Measurements from ENCODE around the gene SNTG2. TPM values are rescaled to one million over a fixed set of nuclear protein-coding genes. Genes with fewer than 3 reads are reported as not detected.

SNTG2 gene
- total and polyA plus RNA-seq, 10 of the 15 experiments (the other 5 are each of a cell fraction or from before 2014, with no cell fraction given): not detected

- H4K20me1 ChIP-seq (ENCODE audit: control insufficient read depth, insufficient read depth): no peaks in the 10 kb centered on the region
- FAIRE-seq (no peak), DNase-seq (ENCODE audit: low read depth, low spot score) (no peak), ATAC-seq (no peak)
- no peak overlapping the region for H3K9ac ChIP-seq (ENCODE audit: control insufficient read depth, insufficient read depth, low read length)
- WGBS (ENCODE audit: insufficient coverage, insufficient replicate concordance, low lambda C conversion rate, missing lambda C conversion rate): 18% methylated on average over 5 of the region's 5 CpGs
- in situ Hi-C loops (cut with MboI) (no loop called here), intact Hi-C loops (cut with micrococcal nuclease; ENCODE audit: unreplicated experiment) (no loop called here)
- ChIA-PET RAD21 (ENCODE audit: unreplicated experiment) (no interaction called here), SMC1A (ENCODE audit: uncharacterized antibody, unreplicated experiment) (no interaction called here), POLR2A (no interaction called here), CTCF (no interaction called here)
- H3K36me3 ChIP-seq (ENCODE audit: control insufficient read depth in 2 of 2, insufficient read depth in 2 of 2, low read length in 1 of 2): no peaks in the 10 kb centered on the region
- TF ChIP-seq, protein P1, sequence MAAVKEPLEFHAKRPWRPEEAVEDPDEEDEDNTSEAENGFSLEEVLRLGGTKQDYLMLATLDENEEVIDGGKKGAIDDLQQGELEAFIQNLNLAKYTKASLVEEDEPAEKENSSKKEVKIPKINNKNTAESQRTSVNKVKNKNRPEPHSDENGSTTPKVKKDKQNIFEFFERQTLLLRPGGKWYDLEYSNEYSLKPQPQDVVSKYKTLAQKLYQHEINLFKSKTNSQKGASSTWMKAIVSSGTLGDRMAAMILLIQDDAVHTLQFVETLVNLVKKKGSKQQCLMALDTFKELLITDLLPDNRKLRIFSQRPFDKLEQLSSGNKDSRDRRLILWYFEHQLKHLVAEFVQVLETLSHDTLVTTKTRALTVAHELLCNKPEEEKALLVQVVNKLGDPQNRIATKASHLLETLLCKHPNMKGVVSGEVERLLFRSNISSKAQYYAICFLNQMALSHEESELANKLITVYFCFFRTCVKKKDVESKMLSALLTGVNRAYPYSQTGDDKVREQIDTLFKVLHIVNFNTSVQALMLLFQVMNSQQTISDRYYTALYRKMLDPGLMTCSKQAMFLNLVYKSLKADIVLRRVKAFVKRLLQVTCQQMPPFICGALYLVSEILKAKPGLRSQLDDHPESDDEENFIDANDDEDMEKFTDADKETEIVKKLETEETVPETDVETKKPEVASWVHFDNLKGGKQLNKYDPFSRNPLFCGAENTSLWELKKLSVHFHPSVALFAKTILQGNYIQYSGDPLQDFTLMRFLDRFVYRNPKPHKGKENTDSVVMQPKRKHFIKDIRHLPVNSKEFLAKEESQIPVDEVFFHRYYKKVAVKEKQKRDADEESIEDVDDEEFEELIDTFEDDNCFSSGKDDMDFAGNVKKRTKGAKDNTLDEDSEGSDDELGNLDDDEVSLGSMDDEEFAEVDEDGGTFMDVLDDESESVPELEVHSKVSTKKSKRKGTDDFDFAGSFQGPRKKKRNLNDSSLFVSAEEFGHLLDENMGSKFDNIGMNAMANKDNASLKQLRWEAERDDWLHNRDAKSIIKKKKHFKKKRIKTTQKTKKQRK (IDR thresholded peaks at IDR 0.05; ENCODE audit: low read depth, low read length): no peak
- no peak for TF ChIP-seq BHLHE40 (IDR thresholded peaks at IDR 0.05; ENCODE audit: borderline replicate concordance in 1 of 2, low read depth in 2 of 2, low read length in 1 of 2)
- TF ChIP-seq MTA3 (IDR thresholded peaks at IDR 0.05; ENCODE audit: borderline replicate concordance, low read length): no peak
- TF ChIP-seq, protein P2, sequence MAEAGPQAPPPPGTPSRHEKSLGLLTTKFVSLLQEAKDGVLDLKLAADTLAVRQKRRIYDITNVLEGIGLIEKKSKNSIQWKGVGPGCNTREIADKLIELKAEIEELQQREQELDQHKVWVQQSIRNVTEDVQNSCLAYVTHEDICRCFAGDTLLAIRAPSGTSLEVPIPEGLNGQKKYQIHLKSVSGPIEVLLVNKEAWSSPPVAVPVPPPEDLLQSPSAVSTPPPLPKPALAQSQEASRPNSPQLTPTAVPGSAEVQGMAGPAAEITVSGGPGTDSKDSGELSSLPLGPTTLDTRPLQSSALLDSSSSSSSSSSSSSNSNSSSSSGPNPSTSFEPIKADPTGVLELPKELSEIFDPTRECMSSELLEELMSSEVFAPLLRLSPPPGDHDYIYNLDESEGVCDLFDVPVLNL (IDR thresholded peaks at IDR 0.05; ENCODE audit: low read depth, low read length): no peak
- TF ChIP-seq CREB1 (IDR thresholded peaks at IDR 0.05; ENCODE audit: low read depth): no peak
- TF ChIP-seq SREBF2 (IDR thresholded peaks at IDR 0.05; ENCODE audit: low read length): no peak
- H3K4me3 ChIP-seq: no peak overlapping the region
- H3K79me2 ChIP-seq (ENCODE audit: control insufficient read depth, insufficient read depth, low read length): no peaks in the 10 kb centered on the region
- no peaks in the 10 kb centered on the region for H3K27me3 ChIP-seq (replicated peaks in 1 of 2; ENCODE audit: control insufficient read depth in 2 of 2, insufficient read depth in 2 of 2, low read length in 1 of 2)
- no peak overlapping the region for H2AFZ ChIP-seq (ENCODE audit: control insufficient read depth, low read depth, low read length)
- no peaks in the 10 kb centered on the region for H3K4me1 ChIP-seq (ENCODE audit: control insufficient read depth, insufficient read depth, low read length)
- H3K4me2 ChIP-seq (ENCODE audit: control insufficient read depth, insufficient read depth): no peak overlapping the region
- BruUV-seq (replicated peaks): no TSS peak
- H3K9me3 ChIP-seq (replicated peaks; ENCODE audit: control insufficient read depth, insufficient read depth, low read length): peaks cover 3% of the 10 kb centered on the region; the same call in 2 of the 3 replicates
- H3K27ac ChIP-seq (ENCODE audit: control insufficient read depth, insufficient read depth): no peak overlapping the region
These were observed 88.9 kb downstream of the SNTG2 start for GRCh38 chr2:1039549-1039948.
